Esophagus squamous epithelium (tissue), 4 donors: ENCODE results near the gene IGLL1.

Experiments
- POLR2A ChIP-seq, 4 donors: fragments of 450-650 bp; IDR thresholded peaks; one replicate each; pipeline ENCODE4 v1.6.1; 2017; ENCODE audit warnings: antibody characterized with exemption in 4 of 4, mild to moderate bottlenecking in 4 of 4, moderate library complexity in 3 of 4
- TF ChIP-seq, protein P1 (sequence below), 6 experiments: fragments of 450-650 bp in 4 of 6; fragments of 200-600 bp in 2 of 6; sonication (generic) in 2 of 6; IDR thresholded peaks; one replicate each; pipeline ENCODE4 v1.5.1; 2016 to 2019; ENCODE audit warnings: antibody characterized with exemption in 6 of 6, mild to moderate bottlenecking in 4 of 6, moderate library complexity in 4 of 6

GRCh38 chr22:23557036-23557435 lies 23.1 kb downstream of the IGLL1 start:
- TF ChIP-seq, protein P1, sequence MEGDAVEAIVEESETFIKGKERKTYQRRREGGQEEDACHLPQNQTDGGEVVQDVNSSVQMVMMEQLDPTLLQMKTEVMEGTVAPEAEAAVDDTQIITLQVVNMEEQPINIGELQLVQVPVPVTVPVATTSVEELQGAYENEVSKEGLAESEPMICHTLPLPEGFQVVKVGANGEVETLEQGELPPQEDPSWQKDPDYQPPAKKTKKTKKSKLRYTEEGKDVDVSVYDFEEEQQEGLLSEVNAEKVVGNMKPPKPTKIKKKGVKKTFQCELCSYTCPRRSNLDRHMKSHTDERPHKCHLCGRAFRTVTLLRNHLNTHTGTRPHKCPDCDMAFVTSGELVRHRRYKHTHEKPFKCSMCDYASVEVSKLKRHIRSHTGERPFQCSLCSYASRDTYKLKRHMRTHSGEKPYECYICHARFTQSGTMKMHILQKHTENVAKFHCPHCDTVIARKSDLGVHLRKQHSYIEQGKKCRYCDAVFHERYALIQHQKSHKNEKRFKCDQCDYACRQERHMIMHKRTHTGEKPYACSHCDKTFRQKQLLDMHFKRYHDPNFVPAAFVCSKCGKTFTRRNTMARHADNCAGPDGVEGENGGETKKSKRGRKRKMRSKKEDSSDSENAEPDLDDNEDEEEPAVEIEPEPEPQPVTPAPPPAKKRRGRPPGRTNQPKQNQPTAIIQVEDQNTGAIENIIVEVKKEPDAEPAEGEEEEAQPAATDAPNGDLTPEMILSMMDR (IDR thresholded peaks at IDR 0.05) = no peak
- no peak for TF ChIP-seq POLR2A (IDR thresholded peaks at IDR 0.05)
